Measurements from ENCODE around the gene RPL38.

DNA sequence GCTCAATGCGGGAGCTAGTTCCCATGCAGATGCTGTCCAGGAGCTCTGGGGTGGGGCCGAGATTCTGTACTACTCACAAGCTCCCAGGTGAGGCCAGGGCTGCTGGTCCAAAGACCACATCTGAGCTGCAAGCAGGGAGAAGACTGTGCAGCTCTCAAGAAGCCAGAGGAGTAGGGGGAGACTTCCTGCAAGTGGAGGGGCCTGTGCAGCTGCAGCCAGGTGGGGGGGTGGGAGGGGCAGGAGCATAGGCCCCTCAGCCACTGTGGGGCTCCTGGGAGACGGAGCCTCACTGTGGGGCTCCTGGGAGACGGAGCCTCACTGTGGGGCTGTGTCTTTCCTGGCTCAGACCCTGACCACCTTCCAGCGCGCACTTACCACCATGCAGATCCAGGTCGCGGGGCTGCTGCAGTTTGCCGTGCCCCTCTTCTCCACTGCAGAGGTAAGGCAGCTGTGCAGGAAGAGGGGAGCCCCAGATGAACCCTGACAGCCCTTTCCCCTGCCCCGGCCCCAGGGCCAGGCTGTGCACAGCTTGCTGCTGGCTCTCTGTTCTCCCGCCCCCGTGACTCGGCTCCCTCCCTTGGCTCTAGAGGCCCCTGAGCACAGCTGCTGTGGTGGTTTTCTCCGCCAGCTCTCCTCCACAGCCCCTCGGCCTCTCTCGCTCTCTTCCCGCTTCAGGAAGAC, 46.3 kb downstream of the RPL38 start:
- no peak for TF ChIP-seq CTCF (IDR thresholded peaks at IDR 0.05)
- TF ChIP-seq, protein P1, sequence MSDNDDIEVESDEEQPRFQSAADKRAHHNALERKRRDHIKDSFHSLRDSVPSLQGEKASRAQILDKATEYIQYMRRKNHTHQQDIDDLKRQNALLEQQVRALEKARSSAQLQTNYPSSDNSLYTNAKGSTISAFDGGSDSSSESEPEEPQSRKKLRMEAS (IDR thresholded peaks at IDR 0.05; ENCODE audit: low read depth): no peak
- TF ChIP-seq, protein P2, sequence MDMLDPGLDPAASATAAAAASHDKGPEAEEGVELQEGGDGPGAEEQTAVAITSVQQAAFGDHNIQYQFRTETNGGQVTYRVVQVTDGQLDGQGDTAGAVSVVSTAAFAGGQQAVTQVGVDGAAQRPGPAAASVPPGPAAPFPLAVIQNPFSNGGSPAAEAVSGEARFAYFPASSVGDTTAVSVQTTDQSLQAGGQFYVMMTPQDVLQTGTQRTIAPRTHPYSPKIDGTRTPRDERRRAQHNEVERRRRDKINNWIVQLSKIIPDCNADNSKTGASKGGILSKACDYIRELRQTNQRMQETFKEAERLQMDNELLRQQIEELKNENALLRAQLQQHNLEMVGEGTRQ (IDR thresholded peaks at IDR 0.05; ENCODE audit: borderline replicate concordance, low read depth, low read length): no peak
- TF ChIP-seq REST (IDR thresholded peaks at IDR 0.05; ENCODE audit: low read depth, low read length): no peak
- TF ChIP-seq RXRA (IDR thresholded peaks at IDR 0.05; ENCODE audit: borderline replicate concordance, low read depth): no peak
- TF ChIP-seq GABPA (IDR thresholded peaks at IDR 0.05; ENCODE audit: low read depth): no peak
- TF ChIP-seq SMC3 (IDR thresholded peaks at IDR 0.05; ENCODE audit: low read depth, low read length): no peak
- TF ChIP-seq RAD21 (IDR thresholded peaks at IDR 0.05; ENCODE audit: low read length): no peak
- no peak for TF ChIP-seq EP300 (IDR thresholded peaks at IDR 0.05; ENCODE audit: borderline replicate concordance in 1 of 2, low read depth in 1 of 2, low read length in 1 of 2)
- TF ChIP-seq CHD2 (IDR thresholded peaks at IDR 0.05; ENCODE audit: low read length, partially characterized antibody): no peak
- no peak for TF ChIP-seq RFX5 (IDR thresholded peaks at IDR 0.05; ENCODE audit: low read length)
- no peak for TF ChIP-seq SIN3A (IDR thresholded peaks at IDR 0.05; ENCODE audit: borderline replicate concordance, low read depth, low read length)
- no peak for TF ChIP-seq PBX3 (IDR thresholded peaks at IDR 0.05)
- no peak for TF ChIP-seq TAF1 (IDR thresholded peaks at IDR 0.05; ENCODE audit: borderline replicate concordance, low read depth, low read length)

Data from SK-N-SH (cell line).